ENCODE data around the gene P2RX4.
A peak's percentile ranks its signal among the peaks of the same experiment; 100 is the strongest.
"Not testable (repeated sequence)": the region's sequence is repeated elsewhere in the genome, so short reads cannot be mapped to it uniquely, and the experiment has no call there.

The P2RX4 gene

DNA sequence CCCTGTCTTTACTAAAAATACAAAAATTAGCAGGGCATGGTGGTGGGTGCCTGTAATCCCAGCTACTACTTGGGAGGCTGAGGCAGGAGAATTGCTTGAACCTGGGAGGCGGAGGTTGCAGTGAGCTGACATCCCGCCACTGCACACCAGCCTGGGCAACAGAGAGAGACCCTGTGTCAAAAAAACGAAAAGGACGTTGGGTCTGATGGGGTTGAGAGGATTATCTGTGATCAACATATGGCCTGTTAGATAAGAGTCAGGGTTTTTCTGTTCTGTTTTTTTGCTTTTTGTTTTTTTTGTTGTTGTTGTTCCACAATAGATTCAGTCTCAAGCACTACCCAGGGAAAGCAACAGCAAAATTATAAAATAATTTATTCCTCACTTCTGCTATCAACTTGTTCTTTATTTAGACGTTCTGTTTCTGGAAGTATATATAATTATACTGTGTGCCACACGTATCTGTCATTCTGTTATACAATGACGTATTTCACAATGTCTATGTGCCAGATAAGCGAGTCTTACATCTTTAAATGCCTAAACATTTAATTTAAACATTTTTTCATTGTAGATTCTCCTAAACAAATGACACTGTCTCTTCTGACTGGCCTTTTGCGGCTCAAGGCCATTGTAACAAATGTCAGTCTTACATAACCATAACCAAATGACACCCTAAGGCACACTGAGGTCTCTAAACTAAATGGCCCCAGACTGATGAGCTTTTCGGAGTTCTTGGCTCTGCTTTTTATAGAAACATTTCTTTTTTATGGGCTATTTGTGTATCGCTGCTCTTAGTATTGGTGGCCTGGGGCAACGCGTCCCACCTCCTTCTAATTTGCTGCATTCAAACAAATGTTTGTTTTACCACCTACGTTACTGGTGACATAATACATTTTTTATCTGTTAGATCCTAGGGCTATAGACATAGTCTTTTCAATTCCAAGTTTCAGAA is 7.2 kb upstream of the P2RX4 start:
- no peaks in the 10 kb centered on the region for H3K36me3 ChIP-seq (ENCODE audit: control insufficient read depth, insufficient read depth, low read length)
- no peak for DNase-seq (ENCODE audit: extremely low read depth, insufficient read length)
- no peak overlapping the region for H3K4me3 ChIP-seq (replicated peaks; ENCODE audit: low read depth, low read length)
- H3K27me3 ChIP-seq (replicated peaks; ENCODE audit: control insufficient read depth, insufficient read depth, low read length), result no peaks in the 10 kb centered on the region
- TF ChIP-seq CTCF (IDR thresholded peaks at IDR 0.05; ENCODE audit: insufficient read depth, low read length, poor library complexity, severe bottlenecking), result no peak

GRCh38 chr12:121203482-121203881 is 6.4 kb upstream of the P2RX4 start:
- no peak overlapping the region for H3K4me3 ChIP-seq (replicated peaks; ENCODE audit: low read depth, low read length)
- no peaks in the 10 kb centered on the region for H3K36me3 ChIP-seq (ENCODE audit: control insufficient read depth, insufficient read depth, low read length)
- no peak for DNase-seq (ENCODE audit: extremely low read depth, insufficient read length)
- TF ChIP-seq CTCF (IDR thresholded peaks at IDR 0.05; ENCODE audit: insufficient read depth, low read length, poor library complexity, severe bottlenecking), result no peak
- H3K27me3 ChIP-seq (replicated peaks; ENCODE audit: control insufficient read depth, insufficient read depth, low read length), result no peaks in the 10 kb centered on the region

- no peak for TF ChIP-seq CTCF (IDR thresholded peaks at IDR 0.05; ENCODE audit: insufficient read depth, low read length, poor library complexity, severe bottlenecking)
- Histone ChIP-seq H3K4me3 (replicated peaks; ENCODE audit: low read depth, low read length) (no peak overlapping the region), H3K27me3 (replicated peaks; ENCODE audit: control insufficient read depth, insufficient read depth, low read length) (no peaks in the 10 kb centered on the region)
These were observed 4.4 kb upstream of the P2RX4 start for GRCh38 chr12:121205491-121205890.

GRCh38 chr12:121208571-121208970 is 1.4 kb upstream of the P2RX4 start:
- H3K4me3 ChIP-seq (replicated peaks; ENCODE audit: low read depth, low read length); H3K27me3 ChIP-seq (replicated peaks; ENCODE audit: control insufficient read depth, insufficient read depth, low read length); DNase-seq (ENCODE audit: extremely low read depth, insufficient read length); H3K36me3 ChIP-seq (ENCODE audit: control insufficient read depth, insufficient read depth, low read length): not testable (repeated sequence)

More at GRCh38 chr12:121205491-121205890, 4.4 kb upstream of the P2RX4 start:
- DNase-seq (ENCODE audit: extremely low read depth, insufficient read length), result no peak
- H3K36me3 ChIP-seq (ENCODE audit: control insufficient read depth, insufficient read depth, low read length), result no peaks in the 10 kb centered on the region

GRCh38 chr12:121209221-121209620 is 708 bp upstream of the P2RX4 start:
- no peaks in the 10 kb centered on the region; the same call in 1 of the 2 replicates for H3K36me3 ChIP-seq (ENCODE audit: control insufficient read depth, insufficient read depth, low read length)
- no peaks in the 10 kb centered on the region for H3K27me3 ChIP-seq (replicated peaks; ENCODE audit: control insufficient read depth, insufficient read depth, low read length)
- peak overlapping the region; percentile 67 for H3K4me3 ChIP-seq (replicated peaks; ENCODE audit: low read depth, low read length)
- no peak for DNase-seq (ENCODE audit: extremely low read depth, insufficient read length)
- TF ChIP-seq CTCF (IDR thresholded peaks at IDR 0.05; ENCODE audit: insufficient read depth, low read length, poor library complexity, severe bottlenecking), result no peak

DNA sequence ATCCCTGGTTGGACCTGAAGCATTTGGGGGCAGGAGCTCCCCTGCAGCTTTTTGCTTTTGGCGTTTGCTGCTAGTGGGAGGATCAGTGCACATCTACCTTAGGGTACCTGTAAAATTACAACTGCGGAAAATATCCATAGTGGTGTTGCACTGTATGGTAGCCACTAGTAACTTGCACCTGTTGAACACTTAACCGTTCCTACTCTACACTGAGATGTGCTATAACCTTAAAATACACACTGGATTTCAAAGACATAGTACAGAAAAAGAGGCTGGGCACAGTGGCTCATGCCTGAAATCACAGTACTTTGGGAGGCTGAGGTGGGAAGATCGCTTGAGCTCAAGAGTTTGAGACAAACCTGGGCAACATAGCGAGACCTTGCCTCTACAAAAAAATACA is 2.9 kb downstream of the P2RX4 start:
- Histone ChIP-seq H3K4me3 (replicated peaks; ENCODE audit: low read depth, low read length) (no peak overlapping the region), H3K36me3 (ENCODE audit: control insufficient read depth, insufficient read depth, low read length) (peaks cover 2% of the 10 kb centered on the region), H3K27me3 (replicated peaks; ENCODE audit: control insufficient read depth, insufficient read depth, low read length) (no peaks in the 10 kb centered on the region)
- no peak for TF ChIP-seq CTCF (IDR thresholded peaks at IDR 0.05; ENCODE audit: insufficient read depth, low read length, poor library complexity, severe bottlenecking)
- no peak for DNase-seq (ENCODE audit: extremely low read depth, insufficient read length)
